ENCODE measurements around the gene NADK2.
"Not testable (repeated sequence)": the region's sequence is repeated elsewhere in the genome, so short reads cannot be mapped to it uniquely, and the experiment has no call there.

The NADK2 gene

DNA sequence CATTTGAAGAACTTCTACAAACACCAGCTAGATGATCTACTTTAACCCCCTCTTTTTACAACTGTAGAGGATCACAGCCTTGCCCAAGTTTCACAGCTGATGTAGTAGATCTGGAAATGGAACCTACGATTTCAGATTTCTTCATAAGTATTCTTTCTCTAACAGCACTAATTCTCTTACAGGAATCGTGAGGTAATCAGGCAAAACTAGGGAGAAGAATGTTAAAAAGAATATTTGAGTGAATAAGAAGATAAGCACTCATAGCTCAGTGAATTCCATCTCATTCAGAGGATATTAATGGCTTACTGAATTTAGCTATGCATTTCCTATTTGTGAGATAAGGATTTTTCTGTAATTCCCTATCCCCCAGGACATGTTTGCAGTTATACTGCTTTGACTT is 42.1 kb downstream of the NADK2 start:
- Histone ChIP-seq H4K20me1 (ENCODE audit: control insufficient read depth, insufficient read depth, low read depth, low read length) (no peaks in the 10 kb centered on the region), H3K4me1 (ENCODE audit: control insufficient read depth, low read length) (no peaks in the 10 kb centered on the region), H3K9me2 (replicated peaks; ENCODE audit: control insufficient read depth, low read length) (no peaks in the 10 kb centered on the region), H3K4me3 (ENCODE audit: low read length) (no peak overlapping the region), H3K9me3 (ENCODE audit: control insufficient read depth, insufficient read depth, low read length) (no peaks in the 10 kb centered on the region), H3K27ac (ENCODE audit: low read depth, low read length) (no peak overlapping the region), H3K27me3 (ENCODE audit: control insufficient read depth, low read length) (no peaks in the 10 kb centered on the region), H3K79me2 (ENCODE audit: control insufficient read depth, low read length) (no peaks in the 10 kb centered on the region), H3F3A (ENCODE audit: control insufficient read depth, insufficient read depth) (peaks cover 2% of the 10 kb centered on the region), H3K4me2 (ENCODE audit: low read length) (no peak overlapping the region), H3K36me3 (ENCODE audit: control insufficient read depth, low read length) (peaks cover 66% of the 10 kb centered on the region)
- no peak for TF ChIP-seq EZH2phosphoT487 (IDR thresholded peaks at IDR 0.05; ENCODE audit: borderline replicate concordance, low read length)
- TF ChIP-seq, protein P1, sequence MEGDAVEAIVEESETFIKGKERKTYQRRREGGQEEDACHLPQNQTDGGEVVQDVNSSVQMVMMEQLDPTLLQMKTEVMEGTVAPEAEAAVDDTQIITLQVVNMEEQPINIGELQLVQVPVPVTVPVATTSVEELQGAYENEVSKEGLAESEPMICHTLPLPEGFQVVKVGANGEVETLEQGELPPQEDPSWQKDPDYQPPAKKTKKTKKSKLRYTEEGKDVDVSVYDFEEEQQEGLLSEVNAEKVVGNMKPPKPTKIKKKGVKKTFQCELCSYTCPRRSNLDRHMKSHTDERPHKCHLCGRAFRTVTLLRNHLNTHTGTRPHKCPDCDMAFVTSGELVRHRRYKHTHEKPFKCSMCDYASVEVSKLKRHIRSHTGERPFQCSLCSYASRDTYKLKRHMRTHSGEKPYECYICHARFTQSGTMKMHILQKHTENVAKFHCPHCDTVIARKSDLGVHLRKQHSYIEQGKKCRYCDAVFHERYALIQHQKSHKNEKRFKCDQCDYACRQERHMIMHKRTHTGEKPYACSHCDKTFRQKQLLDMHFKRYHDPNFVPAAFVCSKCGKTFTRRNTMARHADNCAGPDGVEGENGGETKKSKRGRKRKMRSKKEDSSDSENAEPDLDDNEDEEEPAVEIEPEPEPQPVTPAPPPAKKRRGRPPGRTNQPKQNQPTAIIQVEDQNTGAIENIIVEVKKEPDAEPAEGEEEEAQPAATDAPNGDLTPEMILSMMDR (IDR thresholded peaks at IDR 0.05; ENCODE audit: low read depth, low read length, poor library complexity, severe bottlenecking): no peak

DNA sequence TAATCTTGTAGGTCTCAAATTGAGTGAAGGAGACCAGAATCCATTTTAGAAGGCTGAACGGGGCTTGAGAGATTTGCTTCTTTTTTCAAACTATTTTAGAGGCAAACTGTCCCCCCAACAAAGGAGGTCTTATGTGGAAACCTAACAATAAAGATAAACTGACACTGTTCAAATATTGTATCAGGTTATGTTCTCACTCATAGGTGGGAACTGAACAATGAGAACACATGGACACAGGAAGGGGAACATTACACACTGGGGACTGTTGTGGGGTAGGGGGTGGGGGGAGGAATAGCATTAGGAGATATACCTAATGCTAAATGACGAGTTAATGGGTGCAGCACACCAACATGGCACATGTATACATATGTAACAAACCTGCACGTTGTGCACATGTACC is 42.9 kb downstream of the NADK2 start:
- not testable (repeated sequence) for H3K27ac ChIP-seq (ENCODE audit: low read depth, low read length); H3F3A ChIP-seq (ENCODE audit: control insufficient read depth, insufficient read depth); H4K20me1 ChIP-seq (ENCODE audit: control insufficient read depth, insufficient read depth, low read depth, low read length); H3K9me2 ChIP-seq (replicated peaks; ENCODE audit: control insufficient read depth, low read length); H3K27me3 ChIP-seq (ENCODE audit: control insufficient read depth, low read length); H3K4me2 ChIP-seq (ENCODE audit: low read length); H3K9me3 ChIP-seq (ENCODE audit: control insufficient read depth, insufficient read depth, low read length); H3K4me1 ChIP-seq (ENCODE audit: control insufficient read depth, low read length); H3K79me2 ChIP-seq (ENCODE audit: control insufficient read depth, low read length); H3K4me3 ChIP-seq (ENCODE audit: low read length)
- peaks cover 74% of the 10 kb centered on the region for H3K36me3 ChIP-seq (ENCODE audit: control insufficient read depth, low read length)

DNA sequence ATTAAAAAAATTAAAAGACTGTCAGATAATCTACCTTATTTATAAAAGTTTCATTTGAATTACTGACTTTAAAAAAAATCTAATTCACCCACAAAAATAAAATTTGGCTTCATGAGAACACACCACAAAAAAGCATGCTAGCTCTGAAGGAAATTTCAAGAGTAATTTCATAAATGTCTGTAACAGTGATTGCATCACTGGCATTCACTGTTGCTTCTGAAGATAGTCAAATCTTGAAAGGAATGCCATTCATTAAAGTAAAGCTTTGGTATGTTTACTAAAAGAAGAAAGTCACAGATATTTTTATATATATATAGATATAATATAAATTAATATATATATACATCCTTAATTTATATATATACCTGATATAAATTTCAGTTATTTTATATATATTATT is 43.4 kb downstream of the NADK2 start:
- no peaks in the 10 kb centered on the region for H3K27me3 ChIP-seq (ENCODE audit: control insufficient read depth, low read length)
- no peak overlapping the region for H3K4me2 ChIP-seq (ENCODE audit: low read length)
- H3K36me3 ChIP-seq (ENCODE audit: control insufficient read depth, low read length): peaks cover 74% of the 10 kb centered on the region
- H3K79me2 ChIP-seq (ENCODE audit: control insufficient read depth, low read length): no peaks in the 10 kb centered on the region
- TF ChIP-seq, protein P1 (IDR thresholded peaks at IDR 0.05; ENCODE audit: low read depth, low read length, poor library complexity, severe bottlenecking): no peak
- no peak for TF ChIP-seq EZH2phosphoT487 (IDR thresholded peaks at IDR 0.05; ENCODE audit: borderline replicate concordance, low read length)
- peaks cover 5% of the 10 kb centered on the region for H3F3A ChIP-seq (ENCODE audit: control insufficient read depth, insufficient read depth)
- H3K4me1 ChIP-seq (ENCODE audit: control insufficient read depth, low read length): no peaks in the 10 kb centered on the region
- H3K9me2 ChIP-seq (replicated peaks; ENCODE audit: control insufficient read depth, low read length): no peaks in the 10 kb centered on the region
- H3K9me3 ChIP-seq (ENCODE audit: control insufficient read depth, insufficient read depth, low read length): no peaks in the 10 kb centered on the region
- H4K20me1 ChIP-seq (ENCODE audit: control insufficient read depth, insufficient read depth, low read depth, low read length): no peaks in the 10 kb centered on the region
- no peak overlapping the region for H3K27ac ChIP-seq (ENCODE audit: low read depth, low read length)
- no peak overlapping the region for H3K4me3 ChIP-seq (ENCODE audit: low read length)

DNA sequence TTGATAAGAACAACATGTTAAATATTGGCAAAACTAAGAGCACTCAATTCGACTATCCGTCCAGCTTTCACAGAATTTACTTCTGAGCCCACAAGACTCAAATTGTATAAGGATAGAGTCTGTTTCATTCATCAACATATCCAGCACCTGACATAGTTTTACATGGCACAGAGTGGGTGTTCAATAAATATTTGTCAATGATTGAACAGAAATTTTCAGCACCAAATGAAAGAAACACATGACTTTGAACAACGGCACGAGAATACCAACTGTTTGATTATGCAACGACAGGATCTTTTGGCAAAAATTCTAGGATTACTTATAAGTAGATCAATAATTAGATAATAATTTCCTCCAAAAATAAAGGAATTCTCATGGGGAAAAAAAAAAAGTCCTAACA is 48.0 kb downstream of the NADK2 start:
- H3K4me1 ChIP-seq (ENCODE audit: control insufficient read depth, low read length): no peaks in the 10 kb centered on the region
- no peak overlapping the region for H3K4me2 ChIP-seq (ENCODE audit: low read length)
- no peaks in the 10 kb centered on the region for H3K27me3 ChIP-seq (ENCODE audit: control insufficient read depth, low read length)
- H3K4me3 ChIP-seq (ENCODE audit: low read length): no peak overlapping the region
- H3K79me2 ChIP-seq (ENCODE audit: control insufficient read depth, low read length): no peaks in the 10 kb centered on the region
- H3K36me3 ChIP-seq (ENCODE audit: control insufficient read depth, low read length): peaks cover 72% of the 10 kb centered on the region
- peaks cover 8% of the 10 kb centered on the region; the same call in 1 of the 2 replicates for H3F3A ChIP-seq (ENCODE audit: control insufficient read depth, insufficient read depth)
- H3K27ac ChIP-seq (ENCODE audit: low read depth, low read length): no peak overlapping the region
- TF ChIP-seq EZH2phosphoT487 (IDR thresholded peaks at IDR 0.05; ENCODE audit: borderline replicate concordance, low read length): no peak
- TF ChIP-seq, protein P1 (IDR thresholded peaks at IDR 0.05; ENCODE audit: low read depth, low read length, poor library complexity, severe bottlenecking): no peak
- no peaks in the 10 kb centered on the region for H3K9me2 ChIP-seq (replicated peaks; ENCODE audit: control insufficient read depth, low read length)
- H4K20me1 ChIP-seq (ENCODE audit: control insufficient read depth, insufficient read depth, low read depth, low read length): no peaks in the 10 kb centered on the region
- no peaks in the 10 kb centered on the region for H3K9me3 ChIP-seq (ENCODE audit: control insufficient read depth, insufficient read depth, low read length)

DNA sequence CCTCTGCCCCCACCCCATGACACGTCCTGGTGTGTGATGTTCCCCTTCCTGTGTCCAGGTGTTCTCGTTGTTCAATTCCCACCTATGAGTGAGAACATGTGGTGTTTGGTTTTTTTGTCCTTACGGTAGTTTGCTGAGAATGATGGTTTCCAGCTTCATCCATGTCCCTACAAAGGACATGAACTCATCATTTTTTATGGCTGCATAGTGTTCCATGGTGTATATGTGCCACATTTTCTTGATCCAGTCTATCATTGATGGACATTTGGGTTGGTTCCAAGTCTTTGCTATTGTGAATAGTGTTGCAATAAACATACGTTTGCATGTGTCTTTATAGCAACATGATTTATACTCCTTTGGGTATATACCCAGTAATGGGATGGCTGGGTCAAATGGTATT is 57.3 kb downstream of the NADK2 start:
- H3K27ac ChIP-seq (ENCODE audit: low read depth, low read length): not testable (repeated sequence)

More for the DNA sequence above, 57.3 kb downstream of the NADK2 start:
- not testable (repeated sequence) for H3F3A ChIP-seq (ENCODE audit: control insufficient read depth, insufficient read depth); H3K4me3 ChIP-seq (ENCODE audit: low read length); H3K27me3 ChIP-seq (ENCODE audit: control insufficient read depth, low read length); H3K4me2 ChIP-seq (ENCODE audit: low read length); H3K4me1 ChIP-seq (ENCODE audit: control insufficient read depth, low read length); H4K20me1 ChIP-seq (ENCODE audit: control insufficient read depth, insufficient read depth, low read depth, low read length); H3K79me2 ChIP-seq (ENCODE audit: control insufficient read depth, low read length); H3K9me3 ChIP-seq (ENCODE audit: control insufficient read depth, insufficient read depth, low read length); H3K9me2 ChIP-seq (replicated peaks; ENCODE audit: control insufficient read depth, low read length)
- peaks cover 48% of the 10 kb centered on the region for H3K36me3 ChIP-seq (ENCODE audit: control insufficient read depth, low read length)
